GM21381 (cell line): Measurements from ENCODE around the gene TASP1.
A peak's percentile ranks its signal among the peaks of the same experiment; 100 is the strongest.

Experiments used
- ATAC-seq: cut with Tn5 transposase; IDR thresholded peaks from one replicate; pipeline ENCODE4 v1.9.1; 2021; ENCODE audit warnings: mild to moderate bottlenecking, moderate library complexity; ENCODE audit not compliant: unreplicated experiment

The TASP1 gene

GRCh38 chr20:13580707-13581106, 58.0 kb downstream of the TASP1 start:
- ATAC-seq = no peak

GRCh38 chr20:13574071-13574470, 64.7 kb downstream of the TASP1 start:
- no peak for ATAC-seq

GRCh38 chr20:13571662-13572061, 67.1 kb downstream of the TASP1 start:
- no peak for ATAC-seq

- no peak for ATAC-seq
Measured at GRCh38 chr20:13567663-13568062, 71.1 kb downstream of the TASP1 start.

GRCh38 chr20:13563854-13564253, 74.9 kb downstream of the TASP1 start:
- ATAC-seq = no peak

- no peak for ATAC-seq
Measured at GRCh38 chr20:13554706-13555105, 84.0 kb downstream of the TASP1 start.

GRCh38 chr20:13554076-13554475, 84.7 kb downstream of the TASP1 start:
- ATAC-seq = no peak

- ATAC-seq = no peak
Measured at GRCh38 chr20:13552061-13552460, 86.7 kb downstream of the TASP1 start.

GRCh38 chr20:13549451-13549850, 89.3 kb downstream of the TASP1 start:
- ATAC-seq = no peak

- peak; percentile 82 for ATAC-seq
Measured at GRCh38 chr20:13546497-13547131, 92.1 kb downstream of the TASP1 start.

GRCh38 chr20:13545790-13546189, 92.9 kb downstream of the TASP1 start:
- ATAC-seq = no peak

- ATAC-seq = no peak
Measured at GRCh38 chr20:13543783-13544182, 94.9 kb downstream of the TASP1 start.

GRCh38 chr20:13535627-13536026, 103.1 kb downstream of the TASP1 start:
- ATAC-seq = no peak

GRCh38 chr20:13533946-13534345, 104.8 kb downstream of the TASP1 start:
- no peak for ATAC-seq

GRCh38 chr20:13530146-13530545, 108.6 kb downstream of the TASP1 start:
- ATAC-seq = no peak

GRCh38 chr20:13526551-13526950, 112.2 kb downstream of the TASP1 start:
- no peak for ATAC-seq

- ATAC-seq = no peak
Measured at GRCh38 chr20:13525225-13525940, 113.3 kb downstream of the TASP1 start.

- no peak for ATAC-seq
Measured at GRCh38 chr20:13524339-13524738, 114.4 kb downstream of the TASP1 start.

GRCh38 chr20:13517831-13518230, 120.9 kb downstream of the TASP1 start:
- no peak for ATAC-seq

- ATAC-seq = no peak
Measured at GRCh38 chr20:13515796-13516558, 122.8 kb downstream of the TASP1 start.

- ATAC-seq = no peak
Measured at GRCh38 chr20:13515291-13515690, 123.4 kb downstream of the TASP1 start.
